Measurements from ENCODE around the gene ATG10. TPM values are rescaled to one million over a fixed set of nuclear protein-coding genes. Genes with fewer than 3 reads are reported as not detected.

Gene ATG10
- total and polyA plus RNA-seq, 11 donors: 2.7 to 10.7 (median 5.7) TPM

GRCh38 chr5:82077496-82077895 lies 105.7 kb downstream of the ATG10 start:
- Histone ChIP-seq H3K36me3 (no peaks in the 10 kb centered on the region), H3K4me3 (no peak overlapping the region), H3K9me3 (peaks cover 0 to 4% (median 0%) of the 10 kb centered on the region in 12 donors), H3K27ac (no peak overlapping the region), H3K27me3 (no peaks in the 10 kb centered on the region), H3K4me1 (peaks cover 0 to 8% (median 0%) of the 10 kb centered on the region in 12 donors)
- WGBS, 4 donors: 87 to 92% (median 91%) methylated on average over 5 of the region's 5 CpGs
- TF ChIP-seq CTCF (IDR thresholded peaks at IDR 0.05): no peak
- DNase-seq (no peak), ATAC-seq (no peak)
- intact Hi-C loops (cut with DNase I): no loop called here

GRCh38 chr5:82091617-82092016 lies 119.8 kb downstream of the ATG10 start:
- H3K27me3 ChIP-seq: no peaks in the 10 kb centered on the region
- no peak overlapping the region for H3K4me3 ChIP-seq
- 67 to 93% (median 72%) methylated on average over 1 of the region's 1 CpG for WGBS, 4 donors
- H3K36me3 ChIP-seq: no peaks in the 10 kb centered on the region
- DNase-seq: no peak
- intact Hi-C loops (cut with DNase I): no loop called here
- ATAC-seq: no peak
- H3K9me3 ChIP-seq: peaks cover 0 to 63% (median 20%) of the 10 kb centered on the region in 12 donors
- H3K4me1 ChIP-seq: no peaks in the 10 kb centered on the region
- TF ChIP-seq POLR2A (IDR thresholded peaks at IDR 0.05): no peak
- TF ChIP-seq CTCF (IDR thresholded peaks at IDR 0.05): no peak
- no peak overlapping the region for H3K27ac ChIP-seq

- no peaks in the 10 kb centered on the region for H3K27me3 ChIP-seq
- TF ChIP-seq CTCF (IDR thresholded peaks at IDR 0.05): no peak
- no peak for TF ChIP-seq POLR2A (IDR thresholded peaks at IDR 0.05)
- no peak overlapping the region for H3K27ac ChIP-seq
- H3K4me1 ChIP-seq: no peaks in the 10 kb centered on the region
- intact Hi-C loops (cut with DNase I): no loop called here
- H3K36me3 ChIP-seq: no peaks in the 10 kb centered on the region
- WGBS, 4 donors: 97% methylated on average over 2 of the region's 2 CpGs
- H3K4me3 ChIP-seq: no peak overlapping the region
- ATAC-seq (no peak), DNase-seq (no peak)
- H3K9me3 ChIP-seq: peaks cover 0 to 32% (median 14%) of the 10 kb centered on the region in 12 donors
These were observed 123.7 kb downstream of the ATG10 start for GRCh38 chr5:82095536-82095935.

- Histone ChIP-seq H3K4me3 (no peak overlapping the region), H3K4me1 (peaks cover 0 to 6% (median 0%) of the 10 kb centered on the region in 12 donors), H3K9me3 (peaks cover 0 to 29% (median 14%) of the 10 kb centered on the region in 12 donors), H3K36me3 (no peaks in the 10 kb centered on the region), H3K27me3 (no peaks in the 10 kb centered on the region), H3K27ac (no peak overlapping the region)
- ATAC-seq (no peak), DNase-seq (no peak)
- intact Hi-C loops (cut with DNase I): no loop called here
- TF ChIP-seq CTCF (IDR thresholded peaks at IDR 0.05) (no peak), POLR2A (IDR thresholded peaks at IDR 0.05) (no peak)
These were observed 124.4 kb downstream of the ATG10 start for GRCh38 chr5:82096249-82096648.

Data from heart left ventricle (tissue), 16 donors.